Esophagus squamous epithelium (tissue), 4 donors: ENCODE results near the gene ELFN2.

Experiments
- POLR2A ChIP-seq, 4 donors: fragments of 450-650 bp; IDR thresholded peaks; one replicate each; pipeline ENCODE4 v1.6.1; 2017; ENCODE audit warnings: antibody characterized with exemption in 4 of 4, mild to moderate bottlenecking in 4 of 4, moderate library complexity in 3 of 4
- TF ChIP-seq, protein P1 (sequence below), 6 experiments: fragments of 450-650 bp in 4 of 6; fragments of 200-600 bp in 2 of 6; sonication (generic) in 2 of 6; IDR thresholded peaks; one replicate each; pipeline ENCODE4 v1.5.1; 2016 to 2019; ENCODE audit warnings: antibody characterized with exemption in 6 of 6, mild to moderate bottlenecking in 4 of 6, moderate library complexity in 4 of 6

DNA sequence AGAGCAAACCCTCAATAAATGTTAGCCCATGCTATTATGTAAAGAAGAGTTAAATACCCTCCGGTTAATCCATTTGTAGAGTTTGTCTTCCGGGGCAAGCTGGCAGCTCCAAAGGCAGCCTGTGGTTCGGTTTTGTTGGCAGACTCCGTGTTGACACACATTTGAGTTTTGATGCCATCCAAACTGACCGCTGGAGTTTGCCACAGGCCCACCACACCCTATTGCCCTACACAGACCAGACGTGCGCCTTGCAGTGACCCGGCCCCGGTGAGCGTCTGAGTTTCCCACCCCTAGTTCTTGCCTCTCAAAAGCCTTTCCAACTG is 25.1 kb downstream of the ELFN2 start:
- TF ChIP-seq, protein P1, sequence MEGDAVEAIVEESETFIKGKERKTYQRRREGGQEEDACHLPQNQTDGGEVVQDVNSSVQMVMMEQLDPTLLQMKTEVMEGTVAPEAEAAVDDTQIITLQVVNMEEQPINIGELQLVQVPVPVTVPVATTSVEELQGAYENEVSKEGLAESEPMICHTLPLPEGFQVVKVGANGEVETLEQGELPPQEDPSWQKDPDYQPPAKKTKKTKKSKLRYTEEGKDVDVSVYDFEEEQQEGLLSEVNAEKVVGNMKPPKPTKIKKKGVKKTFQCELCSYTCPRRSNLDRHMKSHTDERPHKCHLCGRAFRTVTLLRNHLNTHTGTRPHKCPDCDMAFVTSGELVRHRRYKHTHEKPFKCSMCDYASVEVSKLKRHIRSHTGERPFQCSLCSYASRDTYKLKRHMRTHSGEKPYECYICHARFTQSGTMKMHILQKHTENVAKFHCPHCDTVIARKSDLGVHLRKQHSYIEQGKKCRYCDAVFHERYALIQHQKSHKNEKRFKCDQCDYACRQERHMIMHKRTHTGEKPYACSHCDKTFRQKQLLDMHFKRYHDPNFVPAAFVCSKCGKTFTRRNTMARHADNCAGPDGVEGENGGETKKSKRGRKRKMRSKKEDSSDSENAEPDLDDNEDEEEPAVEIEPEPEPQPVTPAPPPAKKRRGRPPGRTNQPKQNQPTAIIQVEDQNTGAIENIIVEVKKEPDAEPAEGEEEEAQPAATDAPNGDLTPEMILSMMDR (IDR thresholded peaks at IDR 0.05), result no peak
- TF ChIP-seq POLR2A (IDR thresholded peaks at IDR 0.05), result no peak
